ENCODE data around the gene OTUD4. TPM values are rescaled to one million over a fixed set of nuclear protein-coding genes. Genes with fewer than 3 reads are reported as not detected.

OTUD4 gene
- total RNA-seq, 4 donors from 2014 or later = 33.7 to 44.8 (median 35.9) TPM

DNA sequence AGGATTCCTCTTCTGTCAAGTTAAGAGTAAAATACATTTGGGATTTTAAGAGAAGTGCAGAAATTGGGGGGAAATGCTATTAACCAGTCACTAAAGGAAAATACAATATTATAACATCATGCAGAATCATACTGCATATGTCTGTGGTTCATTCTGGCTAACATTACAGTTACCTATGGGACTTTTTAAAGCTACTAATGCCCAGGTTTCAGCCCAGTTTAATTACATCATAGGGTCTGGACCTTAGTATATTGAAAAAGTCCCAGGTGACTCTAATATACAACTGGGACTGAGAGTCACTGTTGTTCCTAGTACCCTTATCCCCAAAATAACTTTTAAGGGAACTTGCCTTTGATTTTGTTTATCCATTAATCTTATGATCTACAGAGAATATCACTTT lies 72.3 kb downstream of the OTUD4 start:
- Histone ChIP-seq H3K27ac (no peak overlapping the region), H3K9me3 (no peaks in the 10 kb centered on the region), H3K36me3 (peaks cover 0 to 86% (median 14%) of the 10 kb centered on the region in 3 donors), H3K4me1 (peaks cover 0 to 13% (median 0%) of the 10 kb centered on the region in 4 donors), H3K4me3 (no peak overlapping the region), H3K27me3 (no peaks in the 10 kb centered on the region)
- no peak for TF ChIP-seq EP300 (IDR thresholded peaks at IDR 0.05)
- TF ChIP-seq, protein P1, sequence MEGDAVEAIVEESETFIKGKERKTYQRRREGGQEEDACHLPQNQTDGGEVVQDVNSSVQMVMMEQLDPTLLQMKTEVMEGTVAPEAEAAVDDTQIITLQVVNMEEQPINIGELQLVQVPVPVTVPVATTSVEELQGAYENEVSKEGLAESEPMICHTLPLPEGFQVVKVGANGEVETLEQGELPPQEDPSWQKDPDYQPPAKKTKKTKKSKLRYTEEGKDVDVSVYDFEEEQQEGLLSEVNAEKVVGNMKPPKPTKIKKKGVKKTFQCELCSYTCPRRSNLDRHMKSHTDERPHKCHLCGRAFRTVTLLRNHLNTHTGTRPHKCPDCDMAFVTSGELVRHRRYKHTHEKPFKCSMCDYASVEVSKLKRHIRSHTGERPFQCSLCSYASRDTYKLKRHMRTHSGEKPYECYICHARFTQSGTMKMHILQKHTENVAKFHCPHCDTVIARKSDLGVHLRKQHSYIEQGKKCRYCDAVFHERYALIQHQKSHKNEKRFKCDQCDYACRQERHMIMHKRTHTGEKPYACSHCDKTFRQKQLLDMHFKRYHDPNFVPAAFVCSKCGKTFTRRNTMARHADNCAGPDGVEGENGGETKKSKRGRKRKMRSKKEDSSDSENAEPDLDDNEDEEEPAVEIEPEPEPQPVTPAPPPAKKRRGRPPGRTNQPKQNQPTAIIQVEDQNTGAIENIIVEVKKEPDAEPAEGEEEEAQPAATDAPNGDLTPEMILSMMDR (IDR thresholded peaks at IDR 0.05) = no peak
- no peak for TF ChIP-seq POLR2A (IDR thresholded peaks at IDR 0.05)
- no peak for DNase-seq (ENCODE audit: low spot score in 2 of 2)

GRCh38 chr4:145107126-145107525 lies 73.3 kb downstream of the OTUD4 start:
- Histone ChIP-seq H3K4me3 (no peak overlapping the region), H3K27me3 (no peaks in the 10 kb centered on the region), H3K4me1 (peaks cover 0 to 21% (median under 1%) of the 10 kb centered on the region in 4 donors), H3K9me3 (no peaks in the 10 kb centered on the region), H3K27ac (no peak overlapping the region), H3K36me3 (peaks cover 0 to 75% (median 7%) of the 10 kb centered on the region in 3 donors)
- WGBS, 2 donors = 50 to 58% methylated on average over 2 of the region's 2 CpGs
- TF ChIP-seq, protein P1 (IDR thresholded peaks at IDR 0.05) = no peak
- no peak for TF ChIP-seq EP300 (IDR thresholded peaks at IDR 0.05)
- TF ChIP-seq POLR2A (IDR thresholded peaks at IDR 0.05) = no peak
- DNase-seq (ENCODE audit: low spot score in 2 of 2) = no peak

GRCh38 chr4:145103496-145103895 lies 76.9 kb downstream of the OTUD4 start:
- 76 to 81% methylated on average over 3 of the region's 3 CpGs for WGBS, 2 donors
- TF ChIP-seq, protein P1 (IDR thresholded peaks at IDR 0.05) = no peak
- TF ChIP-seq POLR2A (IDR thresholded peaks at IDR 0.05) = no peak
- TF ChIP-seq EP300 (IDR thresholded peaks at IDR 0.05) = no peak
- Histone ChIP-seq H3K4me3 (no peak overlapping the region), H3K27ac (no peak overlapping the region), H3K27me3 (no peaks in the 10 kb centered on the region), H3K9me3 (no peaks in the 10 kb centered on the region), H3K36me3 (peaks cover 0 to 41% (median 0%) of the 10 kb centered on the region in 3 donors), H3K4me1 (peaks cover 0 to 53% (median 27%) of the 10 kb centered on the region in 4 donors)
- no peak for DNase-seq (ENCODE audit: low spot score in 2 of 2)

GRCh38 chr4:145102619-145103018 lies 77.8 kb downstream of the OTUD4 start:
- Histone ChIP-seq H3K27ac (no peak overlapping the region), H3K36me3 (peaks cover 0 to 32% (median 0%) of the 10 kb centered on the region in 3 donors), H3K4me3 (no peak overlapping the region), H3K27me3 (no peaks in the 10 kb centered on the region), H3K9me3 (no peaks in the 10 kb centered on the region), H3K4me1 (peaks cover 0 to 53% (median 27%) of the 10 kb centered on the region in 4 donors)
- TF ChIP-seq POLR2A (IDR thresholded peaks at IDR 0.05) (no peak), EP300 (IDR thresholded peaks at IDR 0.05) (no peak)
- TF ChIP-seq, protein P1 (IDR thresholded peaks at IDR 0.05) = no peak
- WGBS, 2 donors = 80 to 90% methylated on average over 2 of the region's 2 CpGs
- DNase-seq (ENCODE audit: low spot score in 2 of 2) = no peak

GRCh38 chr4:145101091-145101490 lies 79.3 kb downstream of the OTUD4 start:
- Histone ChIP-seq H3K27me3 (no peaks in the 10 kb centered on the region), H3K9me3 (no peaks in the 10 kb centered on the region), H3K4me3 (no peak overlapping the region), H3K36me3 (peaks cover 0 to 18% (median 0%) of the 10 kb centered on the region in 3 donors), H3K27ac (no peak overlapping the region), H3K4me1 (peaks cover 0 to 68% (median 38%) of the 10 kb centered on the region in 4 donors)
- no peak for DNase-seq (ENCODE audit: low spot score in 2 of 2)
- TF ChIP-seq POLR2A (IDR thresholded peaks at IDR 0.05) (no peak), EP300 (IDR thresholded peaks at IDR 0.05) (no peak)
- TF ChIP-seq, protein P1 (IDR thresholded peaks at IDR 0.05) = no peak
- WGBS, 2 donors = 76 to 84% methylated on average over 1 of the region's 1 CpG

All from tibial nerve (tissue), 4 donors.